Measurements from ENCODE around the gene COL9A1.
"Not testable (repeated sequence)": the region's sequence is repeated elsewhere in the genome, so short reads cannot be mapped to it uniquely, and the experiment has no call there.

The COL9A1 gene

GRCh38 chr6:70303034-70303525 is at the start of gene COL9A1:
Gene COL9A1, minus strand, starts transcription at chr6:70303084. Its CDS starts 160 bp downstream, at chr6:70302924.
- DNase-seq (ENCODE audit: low read depth in 1 of 2, low spot score in 1 of 2): no peak

- no peak for DNase-seq (ENCODE audit: low read depth in 1 of 2, low spot score in 1 of 2)
Observed at GRCh38 chr6:70351461-70351860, 48.6 kb upstream of the COL9A1 start.

GRCh38 chr6:70345619-70346018 is 42.7 kb upstream of the COL9A1 start:
- DNase-seq (ENCODE audit: low read depth in 1 of 2, low spot score in 1 of 2): no peak

- no peak for DNase-seq (ENCODE audit: low read depth in 1 of 2, low spot score in 1 of 2)
Observed at GRCh38 chr6:70343313-70343712, 40.4 kb upstream of the COL9A1 start.

GRCh38 chr6:70339810-70340209 is 36.9 kb upstream of the COL9A1 start:
- DNase-seq (ENCODE audit: low read depth in 1 of 2, low spot score in 1 of 2): not testable (repeated sequence)

GRCh38 chr6:70338775-70339174 is 35.9 kb upstream of the COL9A1 start:
- DNase-seq (ENCODE audit: low read depth in 1 of 2, low spot score in 1 of 2): no peak

GRCh38 chr6:70337743-70338105 is 34.8 kb upstream of the COL9A1 start:
- DNase-seq (ENCODE audit: low read depth in 1 of 2, low spot score in 1 of 2): no peak

- DNase-seq (ENCODE audit: low read depth in 1 of 2, low spot score in 1 of 2): no peak
Observed at GRCh38 chr6:70336996-70337742, 34.3 kb upstream of the COL9A1 start.

- DNase-seq (ENCODE audit: low read depth in 1 of 2, low spot score in 1 of 2): no peak
Observed at GRCh38 chr6:70327036-70327435, 24.2 kb upstream of the COL9A1 start.

- no peak for DNase-seq (ENCODE audit: low read depth in 1 of 2, low spot score in 1 of 2)
Observed at GRCh38 chr6:70325009-70325408, 22.1 kb upstream of the COL9A1 start.

GRCh38 chr6:70317799-70318198 is 14.9 kb upstream of the COL9A1 start:
- DNase-seq (ENCODE audit: low read depth in 1 of 2, low spot score in 1 of 2): not testable (repeated sequence)

GRCh38 chr6:70315079-70315751 is 12.3 kb upstream of the COL9A1 start:
- DNase-seq (ENCODE audit: low read depth in 1 of 2, low spot score in 1 of 2): no peak

GRCh38 chr6:70314296-70314695 is 11.4 kb upstream of the COL9A1 start:
- no peak for DNase-seq (ENCODE audit: low read depth in 1 of 2, low spot score in 1 of 2)

- DNase-seq (ENCODE audit: low read depth in 1 of 2, low spot score in 1 of 2): no peak
Observed at GRCh38 chr6:70312165-70312745, 9.4 kb upstream of the COL9A1 start.

GRCh38 chr6:70310063-70310694 is 7.3 kb upstream of the COL9A1 start:
- no peak for DNase-seq (ENCODE audit: low read depth in 1 of 2, low spot score in 1 of 2)

GRCh38 chr6:70309243-70309642 is 6.4 kb upstream of the COL9A1 start:
- DNase-seq (ENCODE audit: low read depth in 1 of 2, low spot score in 1 of 2): no peak

GRCh38 chr6:70308142-70308541 is 5.3 kb upstream of the COL9A1 start:
- not testable (repeated sequence) for DNase-seq (ENCODE audit: low read depth in 1 of 2, low spot score in 1 of 2)

GRCh38 chr6:70307008-70307407 is 4.1 kb upstream of the COL9A1 start:
- DNase-seq (ENCODE audit: low read depth in 1 of 2, low spot score in 1 of 2): no peak

- no peak for DNase-seq (ENCODE audit: low read depth in 1 of 2, low spot score in 1 of 2)
Observed at GRCh38 chr6:70304616-70305015, 1.7 kb upstream of the COL9A1 start.

GRCh38 chr6:70299456-70299855 is 3.4 kb downstream of the COL9A1 start:
- no peak for DNase-seq (ENCODE audit: low read depth in 1 of 2, low spot score in 1 of 2)

GRCh38 chr6:70298068-70298467 is 4.8 kb downstream of the COL9A1 start:
- DNase-seq (ENCODE audit: low read depth in 1 of 2, low spot score in 1 of 2): no peak

GRCh38 chr6:70292193-70292592 is 10.7 kb downstream of the COL9A1 start:
- DNase-seq (ENCODE audit: low read depth in 1 of 2, low spot score in 1 of 2): no peak
